GM19193 (cell line): ENCODE data around the gene INTS3.

Source experiments
- POLR2A ChIP-seq: IDR thresholded peaks from 4 replicates; pipeline ENCODE4 v1.6.1; 2011; ENCODE audit not compliant: insufficient read depth, insufficient read length; ENCODE audit errors: extremely low read depth

INTS3 gene

GRCh38 chr1:153778051-153778823, 50.4 kb downstream of the INTS3 start:
- no peak for TF ChIP-seq POLR2A

DNA sequence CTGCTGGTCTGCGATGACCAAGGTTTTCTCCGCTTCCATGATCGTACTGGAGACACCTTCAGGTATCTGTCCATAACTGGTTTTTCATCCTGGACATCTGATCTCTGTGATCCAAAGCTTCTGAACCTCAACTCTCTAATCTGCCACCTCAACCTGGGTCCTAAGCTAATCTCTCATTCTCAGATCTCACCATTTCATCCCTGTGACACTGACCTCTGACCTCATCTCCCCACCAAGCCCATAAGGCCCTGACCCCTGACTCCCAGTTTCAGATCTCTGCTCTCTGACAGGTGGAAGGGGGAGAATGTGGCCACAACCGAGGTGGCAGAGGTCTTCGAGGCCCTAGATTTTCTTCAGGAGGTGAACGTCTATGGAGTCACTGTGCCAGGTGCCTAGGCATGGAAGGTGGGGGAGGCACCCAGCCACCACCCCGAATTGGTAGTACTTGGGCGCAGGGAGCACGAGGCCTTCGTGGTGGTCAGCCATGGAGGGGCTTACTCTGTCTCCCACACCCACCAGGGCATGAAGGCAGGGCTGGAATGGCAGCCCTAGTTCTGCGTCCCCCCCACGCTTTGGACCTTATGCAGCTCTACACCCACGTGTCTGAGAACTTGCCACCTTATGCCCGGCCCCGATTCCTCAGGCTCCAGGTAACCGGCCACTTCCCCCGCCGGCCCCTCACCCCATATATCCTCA, 51.1 kb downstream of the INTS3 start:
- TF ChIP-seq POLR2A: no peak

DNA sequence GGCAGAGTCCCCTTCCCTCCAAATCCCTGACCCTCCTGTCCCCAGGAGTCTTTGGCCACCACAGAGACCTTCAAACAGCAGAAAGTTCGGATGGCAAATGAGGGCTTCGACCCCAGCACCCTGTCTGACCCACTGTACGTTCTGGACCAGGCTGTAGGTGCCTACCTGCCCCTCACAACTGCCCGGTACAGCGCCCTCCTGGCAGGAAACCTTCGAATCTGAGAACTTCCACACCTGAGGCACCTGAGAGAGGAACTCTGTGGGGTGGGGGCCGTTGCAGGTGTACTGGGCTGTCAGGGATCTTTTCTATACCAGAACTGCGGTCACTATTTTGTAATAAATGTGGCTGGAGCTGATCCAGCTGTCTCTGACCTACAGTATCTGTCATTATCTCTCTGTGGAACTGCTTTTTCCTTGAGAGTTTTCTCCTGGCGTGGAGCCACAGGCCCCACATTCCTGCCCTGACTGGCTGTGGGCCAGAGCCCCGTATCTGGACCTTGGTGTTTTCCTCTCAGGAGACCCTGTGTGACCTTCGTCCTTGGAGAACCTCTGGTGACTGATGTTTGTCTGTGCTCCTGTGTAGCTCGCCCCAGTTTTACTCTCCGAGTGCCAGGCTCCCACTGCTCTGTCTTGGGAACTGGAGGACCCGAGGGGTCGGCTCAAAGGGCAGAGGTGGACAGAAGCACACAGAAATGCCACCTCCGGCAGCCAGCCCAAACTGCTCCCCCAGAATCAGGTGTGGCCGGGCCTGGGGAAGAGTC, 52.1 kb downstream of the INTS3 start:
- TF ChIP-seq POLR2A: no peak

GRCh38 chr1:153780551-153780950, 52.7 kb downstream of the INTS3 start:
- TF ChIP-seq POLR2A: no peak

DNA sequence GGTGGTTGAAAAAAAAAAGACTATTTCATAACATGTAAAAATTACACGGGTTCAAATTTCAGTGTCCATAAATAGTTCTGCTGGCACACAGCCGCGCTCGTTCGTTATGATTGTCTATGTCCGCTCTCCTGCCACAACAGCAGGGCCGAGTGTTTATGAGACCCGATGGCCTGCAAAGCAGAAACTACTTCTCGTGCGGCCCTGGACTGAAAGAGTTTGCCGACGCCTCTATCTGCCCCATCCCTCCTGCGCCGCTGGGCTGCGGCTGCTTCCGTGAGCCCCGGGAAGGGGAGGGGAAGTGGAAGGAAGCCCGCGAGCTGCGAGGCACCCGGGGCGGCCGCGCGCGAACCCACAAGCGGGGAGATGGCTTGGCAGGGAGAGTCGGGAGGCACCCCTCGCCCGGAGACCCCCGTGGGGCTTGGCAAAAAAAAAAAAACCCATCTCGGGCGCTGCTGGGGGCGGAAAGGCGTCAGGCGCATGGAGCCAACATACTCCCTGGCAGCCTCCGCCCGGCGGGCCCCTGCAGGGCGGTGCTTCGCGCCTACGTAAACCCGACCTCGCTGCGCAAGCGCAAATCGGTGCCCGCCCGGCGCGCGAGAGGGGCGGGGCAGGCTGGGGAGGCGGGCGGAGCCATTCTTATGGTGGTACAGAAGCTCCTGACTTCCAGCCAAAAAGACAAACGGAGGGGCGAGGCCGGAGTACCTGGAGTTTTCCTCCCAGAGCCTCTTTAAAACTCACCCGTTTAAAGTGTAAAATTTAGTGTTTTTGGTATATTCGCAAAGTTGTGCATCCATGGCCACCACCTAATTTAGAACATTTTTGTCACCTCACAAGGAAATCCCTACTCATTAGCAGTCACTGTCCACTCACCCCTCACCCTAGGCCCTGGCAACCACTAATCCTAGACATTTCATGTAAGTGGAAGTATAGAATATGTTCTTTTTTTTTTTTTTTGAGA, 55.7 kb downstream of the INTS3 start:
- TF ChIP-seq POLR2A: peak; percentile 97

DNA sequence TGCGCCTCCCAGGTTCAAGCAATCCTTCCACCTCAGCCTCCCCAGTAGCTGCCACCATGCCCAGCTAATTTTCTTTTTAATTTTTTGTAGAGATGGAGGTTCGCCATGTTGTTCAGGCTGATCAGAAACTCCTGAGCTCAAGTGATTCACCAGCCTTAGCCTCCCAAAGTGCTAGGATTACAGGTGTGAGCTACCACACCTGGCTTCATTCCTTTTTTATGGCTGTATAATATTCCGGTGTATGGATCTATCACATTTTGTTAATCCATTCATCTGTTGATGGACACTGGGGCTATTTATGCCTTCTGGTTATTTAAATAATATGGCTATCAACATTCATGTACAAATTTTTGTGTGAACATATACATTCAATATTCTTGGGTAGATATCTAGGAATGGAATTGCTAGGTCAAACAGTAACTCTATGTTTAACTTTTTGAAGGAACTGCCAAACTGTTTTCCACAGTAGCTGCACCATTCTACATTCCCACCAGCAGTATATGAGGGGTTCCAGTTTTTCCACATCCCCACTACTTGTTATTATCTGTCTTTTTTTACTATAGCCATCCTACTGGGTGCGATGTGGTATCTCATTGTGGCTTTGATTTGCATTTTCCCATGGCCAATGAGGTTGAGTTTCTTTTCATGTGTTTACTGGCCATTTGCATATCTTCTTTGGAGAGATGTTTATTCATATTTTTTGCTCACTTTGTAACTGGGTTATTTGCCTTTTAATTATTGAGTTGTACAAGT, 58.4 kb downstream of the INTS3 start:
- no peak for TF ChIP-seq POLR2A

DNA sequence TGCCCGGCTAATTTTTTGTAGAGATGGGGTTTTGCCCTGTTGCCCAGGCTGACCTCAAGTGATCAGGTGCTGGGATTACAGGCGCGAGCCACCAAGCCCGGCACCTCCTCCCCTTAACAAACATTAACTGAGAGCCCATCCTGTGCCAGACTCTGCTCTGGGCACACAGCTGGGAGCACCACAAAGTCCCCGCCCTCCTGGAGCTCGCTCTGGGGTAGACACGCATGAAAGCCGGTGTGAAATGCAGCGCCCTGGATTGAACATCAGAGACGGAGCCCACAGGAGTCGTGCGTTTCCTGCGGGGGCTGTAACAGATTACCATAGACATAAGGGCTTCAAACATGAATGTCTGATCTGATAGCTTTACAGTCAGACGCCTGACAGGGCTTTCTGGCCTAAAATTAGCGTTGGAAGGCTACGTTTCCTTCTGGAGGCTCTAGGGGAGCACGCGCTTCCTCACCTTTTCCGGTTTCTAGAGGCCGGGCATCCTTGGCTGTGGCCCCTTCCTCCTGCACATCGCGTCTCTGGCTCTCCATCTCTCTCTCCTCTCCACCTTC, 61.7 kb downstream of the INTS3 start:
- peak; percentile 45 for TF ChIP-seq POLR2A

- TF ChIP-seq POLR2A: no peak
Observed at GRCh38 chr1:153790313-153790965, 62.6 kb downstream of the INTS3 start.

DNA sequence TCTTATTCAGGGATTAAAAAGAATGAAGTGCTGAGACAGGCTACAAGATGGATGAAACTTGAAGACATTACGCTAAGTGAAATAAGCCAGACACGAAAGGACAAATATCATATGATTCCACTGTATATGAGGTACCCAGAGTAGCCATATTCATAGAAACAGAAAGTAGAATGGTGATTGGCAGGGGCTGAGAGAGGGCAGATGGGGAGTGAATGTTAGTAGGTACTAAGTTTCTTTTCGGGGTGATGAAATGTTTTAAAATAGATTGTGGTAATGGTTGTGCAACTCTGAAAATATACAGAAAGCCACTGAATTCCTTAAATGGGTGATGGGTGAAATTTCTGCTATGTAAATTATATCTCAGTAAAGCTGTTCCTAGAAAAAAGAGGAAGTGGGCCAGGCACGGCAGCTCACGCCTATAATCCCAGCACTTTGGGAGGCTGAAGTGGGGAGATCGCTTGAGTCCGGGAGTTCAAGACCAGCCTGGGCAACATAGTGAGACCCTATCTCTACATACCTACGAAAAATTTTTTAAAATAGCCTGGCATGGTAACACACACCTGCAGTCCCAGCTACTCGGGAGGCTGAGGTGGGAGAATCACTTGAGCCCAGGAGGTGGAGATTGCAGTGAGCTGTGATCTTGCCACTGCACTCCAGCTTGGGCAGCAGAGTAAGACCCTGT, 63.3 kb downstream of the INTS3 start:
- no peak for TF ChIP-seq POLR2A

- TF ChIP-seq POLR2A: no peak
Observed at GRCh38 chr1:153791648-153792253, 63.9 kb downstream of the INTS3 start.

DNA sequence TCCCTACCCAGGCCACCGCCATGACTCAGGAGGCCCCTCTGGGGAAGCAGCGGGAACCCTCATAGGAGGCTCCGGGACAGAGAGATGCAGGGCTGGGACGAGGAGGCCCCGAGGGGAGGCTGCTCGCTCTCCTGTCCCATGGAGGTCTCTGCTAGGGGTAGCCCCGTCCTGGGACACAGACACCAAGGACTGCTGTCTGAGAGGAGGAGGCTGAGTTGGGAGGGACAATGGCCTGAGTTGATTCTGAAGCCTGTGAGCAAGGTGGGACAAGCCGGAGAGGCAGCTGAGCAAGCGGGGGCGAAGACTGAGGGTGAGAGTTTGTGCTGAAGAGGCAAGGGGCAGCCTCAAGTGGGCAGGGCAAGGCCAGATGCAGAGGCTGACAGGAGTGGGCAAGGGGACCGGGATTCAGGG, 64.8 kb downstream of the INTS3 start:
- no peak for TF ChIP-seq POLR2A
